HG03139 (cell line): ENCODE results near the gene AP5M1.
A peak's percentile ranks its signal among the peaks of the same experiment; 100 is the strongest.
"Not testable (repeated sequence)": the region's sequence is repeated elsewhere in the genome, so short reads cannot be mapped to it uniquely, and the experiment has no call there.

Experiments used
- ATAC-seq: cut with Tn5 transposase; IDR thresholded peaks from one replicate; pipeline ENCODE4 v1.9.1; 2021; ENCODE audit not compliant: unreplicated experiment

Gene AP5M1

DNA sequence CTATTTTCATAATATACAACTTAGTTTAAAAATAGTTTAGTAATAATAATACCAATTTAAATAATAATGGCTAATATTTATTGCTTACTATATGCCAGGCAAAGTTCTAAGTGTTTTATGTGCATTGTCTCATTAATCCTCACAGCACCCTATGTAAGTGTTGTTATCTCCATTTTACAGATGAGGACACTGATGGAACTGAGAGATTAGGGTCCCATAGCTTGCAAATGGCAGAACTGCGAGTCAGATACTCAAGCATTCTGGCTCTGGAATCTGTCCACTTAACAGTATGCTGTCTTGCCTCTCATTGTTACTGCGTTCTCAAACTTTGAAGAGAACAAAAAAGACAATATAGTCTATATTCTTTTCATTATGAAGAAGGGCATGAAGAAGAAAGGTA lies 19.0 kb downstream of the AP5M1 start:
- no peak for ATAC-seq

DNA sequence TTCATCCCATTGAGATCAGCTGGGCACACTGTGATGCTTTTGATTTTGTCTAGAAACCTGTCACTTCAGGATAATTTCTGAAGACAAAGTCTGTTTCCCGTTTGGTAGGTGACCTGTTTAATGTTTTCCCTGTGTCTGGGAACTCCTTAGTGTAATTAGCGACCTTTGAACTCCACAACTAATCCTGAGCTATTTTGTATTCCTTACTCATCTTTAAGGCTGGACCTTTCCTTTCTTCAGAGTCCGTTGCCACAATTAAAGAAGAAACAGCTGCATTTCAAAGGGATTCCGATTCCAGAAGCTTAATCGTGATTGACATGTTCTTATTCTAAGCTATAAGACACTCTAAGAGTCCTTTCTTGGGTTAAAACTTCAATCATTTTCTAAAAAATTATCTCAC lies 22.0 kb downstream of the AP5M1 start:
- ATAC-seq, result no peak

DNA sequence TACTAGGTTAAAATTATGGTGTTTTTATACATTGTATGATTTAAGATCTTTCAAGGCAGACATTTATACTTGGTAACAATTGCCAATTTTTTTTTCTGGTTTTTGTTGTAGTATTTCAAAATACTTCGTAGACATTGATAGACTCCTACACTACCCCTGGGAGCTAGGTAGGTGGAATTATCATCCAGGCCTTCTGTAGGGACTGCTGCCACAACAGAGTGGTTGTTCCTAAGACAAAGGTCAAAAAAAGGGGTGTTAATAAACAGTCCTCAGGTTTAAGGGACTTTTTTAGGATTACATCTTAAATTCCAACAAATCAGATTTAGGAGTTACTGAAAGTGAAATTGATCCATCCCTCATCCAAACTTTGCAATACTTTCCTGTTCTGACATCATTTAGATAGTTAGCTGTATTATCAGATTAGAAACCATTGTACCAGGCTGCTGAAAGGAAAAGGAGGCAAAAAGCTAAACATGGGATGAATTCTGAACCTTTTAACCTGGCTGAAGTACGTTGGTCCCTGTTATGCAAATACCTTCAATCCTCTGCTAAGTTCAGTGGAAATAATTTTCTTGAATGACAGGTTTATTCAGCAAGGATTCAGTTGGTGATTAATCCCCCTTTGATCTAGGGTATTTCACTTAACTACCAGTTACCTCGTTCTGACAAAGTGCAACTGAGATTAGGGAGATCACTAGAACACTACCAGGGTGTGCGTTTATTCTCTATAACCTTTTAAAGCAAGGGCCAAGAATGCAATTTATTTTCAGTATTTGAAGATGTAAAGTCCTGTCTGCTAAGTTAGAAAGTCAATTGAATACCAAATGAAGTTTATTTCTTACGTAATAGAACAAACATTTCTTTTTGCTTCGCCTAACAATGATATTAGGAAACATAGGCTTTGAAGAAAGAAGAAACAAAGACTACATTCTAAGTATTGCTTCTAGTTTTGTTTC lies 23.2 kb downstream of the AP5M1 start:
- no peak for ATAC-seq

DNA sequence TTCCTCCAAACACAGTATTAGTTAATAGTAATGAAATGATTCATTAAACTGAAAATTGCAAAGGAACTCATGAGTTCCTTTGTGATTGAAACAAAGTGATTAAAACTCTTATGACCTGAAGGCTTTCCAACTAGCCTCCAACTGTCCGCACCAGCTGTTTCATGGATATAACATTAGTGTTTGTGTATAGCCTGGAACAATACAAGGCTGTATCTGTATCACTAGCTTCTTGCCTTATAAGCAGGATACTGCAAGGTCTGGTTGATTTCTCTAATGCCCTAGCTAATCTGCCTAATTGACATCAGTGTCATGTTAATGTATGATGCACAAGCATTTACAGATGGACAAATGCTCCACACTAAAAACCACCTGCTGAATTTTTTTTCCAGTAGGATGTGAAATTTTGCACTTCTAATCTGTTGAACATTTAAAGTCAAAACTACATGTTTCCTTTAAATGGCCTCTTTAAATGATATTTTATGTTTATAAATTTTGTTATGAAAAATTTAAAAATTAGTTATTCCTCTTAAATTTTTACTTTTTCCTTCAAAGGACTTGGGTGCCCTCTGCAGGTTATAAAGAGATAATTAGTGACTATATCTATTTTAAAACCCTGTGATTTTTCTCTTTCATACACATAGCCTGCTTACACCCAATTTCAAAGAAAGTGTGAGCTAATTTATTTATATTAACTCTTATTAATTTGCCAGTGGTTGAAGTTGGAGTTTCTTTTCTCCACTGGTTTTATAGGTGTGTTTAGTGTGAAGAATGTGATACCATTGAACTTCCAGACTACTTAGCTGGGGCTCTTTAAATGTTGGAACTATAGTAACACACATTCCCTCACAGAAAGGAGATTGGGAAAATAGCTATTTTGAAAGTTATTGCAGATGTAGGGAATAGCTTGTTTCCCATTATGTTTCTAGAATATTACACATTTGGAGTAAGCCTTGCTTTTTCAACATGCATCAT lies 25.4 kb downstream of the AP5M1 start:
- no peak for ATAC-seq

DNA sequence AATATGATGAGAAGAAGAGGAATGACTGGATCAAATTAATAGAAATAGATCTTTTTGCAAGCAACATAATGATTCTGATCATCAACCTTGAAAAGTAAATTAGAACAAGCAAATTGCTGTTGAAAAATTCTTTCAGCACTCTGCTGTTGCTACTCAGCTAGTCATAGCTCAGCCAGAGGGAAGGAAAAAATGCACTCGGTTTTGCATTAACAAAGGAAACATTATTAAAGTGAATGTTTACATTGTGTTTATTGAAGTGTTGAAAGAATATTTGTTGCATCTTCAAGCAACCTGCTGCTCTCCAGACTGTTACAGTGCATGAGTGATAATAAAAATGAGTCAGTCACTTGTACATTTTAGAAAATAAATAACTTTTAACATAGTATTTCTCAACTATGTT lies 26.5 kb downstream of the AP5M1 start:
- ATAC-seq, result no peak

DNA sequence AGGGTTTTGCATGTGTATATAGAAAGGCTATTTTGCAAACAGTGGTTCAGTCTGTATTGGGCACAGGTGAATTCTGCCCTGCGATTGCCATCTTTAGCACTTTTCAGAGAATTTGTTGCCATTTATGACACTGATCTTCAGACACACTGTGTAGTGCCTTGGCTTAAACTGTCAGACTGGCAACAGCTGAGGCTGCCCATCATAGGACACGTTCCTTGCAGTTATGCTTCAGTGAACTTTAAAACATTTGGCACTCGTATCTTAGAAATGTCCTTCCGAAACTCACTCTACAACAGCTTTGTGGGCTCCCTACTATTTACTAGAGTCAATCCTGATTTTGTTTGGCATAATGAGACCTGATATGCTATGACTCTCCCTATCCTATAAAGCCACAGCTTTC lies 29.1 kb downstream of the AP5M1 start:
- no peak for ATAC-seq

DNA sequence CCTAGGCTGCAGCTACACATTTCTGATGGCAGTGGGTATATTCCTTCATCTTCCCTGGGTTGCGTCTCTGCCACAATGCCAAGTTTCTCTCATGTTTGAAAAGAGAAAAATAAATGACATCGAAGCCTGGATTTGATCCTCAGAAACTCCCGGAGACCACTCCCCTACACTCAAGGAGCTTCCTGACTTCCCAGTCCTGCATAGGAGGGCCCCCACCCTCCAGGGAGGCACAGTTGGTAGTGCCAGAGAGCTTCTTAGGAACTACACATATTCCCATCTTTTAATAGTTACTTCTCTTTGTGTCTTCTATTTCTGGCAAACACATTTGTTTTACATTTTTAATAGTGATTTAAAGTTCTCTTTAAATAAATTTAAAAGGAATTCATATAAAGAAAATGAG lies 30.7 kb downstream of the AP5M1 start:
- ATAC-seq, result no peak

DNA sequence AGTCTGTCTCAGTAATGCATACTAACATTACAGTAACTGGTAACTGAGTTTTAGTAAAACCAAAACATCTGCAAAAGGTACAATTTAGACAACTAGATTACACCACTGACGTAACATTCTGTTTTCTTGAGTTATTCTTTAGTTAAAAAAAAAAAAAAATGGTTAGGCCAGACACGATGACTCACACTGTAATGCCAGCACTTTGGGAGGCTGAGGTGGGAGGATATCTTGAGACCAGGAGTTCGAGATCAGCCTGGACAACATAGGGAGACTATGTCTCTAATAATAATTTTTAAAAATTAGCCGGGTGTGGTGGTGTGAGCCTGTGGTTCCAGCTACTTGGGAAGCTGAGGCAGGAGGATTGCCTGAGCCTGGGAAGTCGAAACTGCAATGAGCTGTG lies 34.1 kb downstream of the AP5M1 start:
- no peak for ATAC-seq

DNA sequence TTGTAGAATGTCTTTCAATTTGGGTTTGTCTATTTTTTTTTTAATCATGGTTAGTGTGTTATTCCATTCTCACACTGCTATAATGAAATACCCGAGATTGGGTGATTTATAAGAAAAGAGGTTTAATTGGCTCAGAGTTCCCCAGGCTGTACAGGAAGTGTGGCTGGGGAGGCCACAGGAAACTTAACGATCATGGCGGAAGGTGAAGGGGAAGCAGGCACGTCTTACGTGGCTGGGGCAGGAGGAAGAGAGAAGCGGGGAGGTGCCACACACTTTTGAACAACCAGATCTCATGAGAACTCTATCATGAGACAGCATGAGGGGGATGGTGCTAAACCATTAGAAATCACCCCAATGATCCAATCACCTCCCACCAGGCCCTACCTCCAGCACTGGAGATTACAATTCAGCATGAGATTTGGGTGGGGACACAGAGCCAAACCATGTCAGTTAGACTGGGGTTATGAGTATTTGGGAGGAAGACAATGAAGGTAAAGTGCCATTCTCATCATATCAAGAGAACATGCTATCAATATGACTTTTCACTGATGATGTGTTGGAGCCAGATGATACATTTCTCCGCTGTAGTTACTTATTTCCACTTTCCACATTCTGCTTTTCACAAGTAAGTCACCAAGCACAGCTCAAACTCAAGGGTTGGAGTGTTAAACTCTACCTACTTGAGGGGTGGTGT lies 45.8 kb downstream of the AP5M1 start:
- ATAC-seq, result no peak

DNA sequence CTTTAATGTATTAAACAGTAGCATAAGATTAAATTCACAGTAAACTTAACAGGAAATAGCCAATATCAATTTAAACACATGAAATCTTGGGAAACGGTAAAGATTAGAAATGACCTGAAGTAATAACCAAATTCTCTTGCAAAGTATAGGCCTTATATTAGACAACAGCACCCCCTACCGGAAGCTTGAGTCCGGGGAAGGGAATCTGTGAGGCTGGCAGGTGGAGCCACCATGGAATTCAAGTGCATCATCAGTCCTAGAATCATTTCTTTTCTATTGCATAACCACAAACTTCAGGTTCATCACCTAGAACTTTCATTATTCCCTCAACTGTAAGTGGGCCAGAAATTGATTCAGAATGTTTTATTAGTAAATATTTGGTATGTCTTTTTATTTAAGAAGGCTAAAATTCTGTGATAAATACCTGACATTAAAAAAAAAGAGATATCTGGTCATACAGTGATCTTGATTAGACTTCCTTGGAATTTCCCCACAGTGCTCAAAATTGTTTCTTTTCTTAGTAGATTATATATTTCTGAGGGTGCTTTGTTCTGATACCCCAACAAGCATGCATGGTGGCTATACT lies 48.6 kb downstream of the AP5M1 start:
- peak; percentile 75 for ATAC-seq

DNA sequence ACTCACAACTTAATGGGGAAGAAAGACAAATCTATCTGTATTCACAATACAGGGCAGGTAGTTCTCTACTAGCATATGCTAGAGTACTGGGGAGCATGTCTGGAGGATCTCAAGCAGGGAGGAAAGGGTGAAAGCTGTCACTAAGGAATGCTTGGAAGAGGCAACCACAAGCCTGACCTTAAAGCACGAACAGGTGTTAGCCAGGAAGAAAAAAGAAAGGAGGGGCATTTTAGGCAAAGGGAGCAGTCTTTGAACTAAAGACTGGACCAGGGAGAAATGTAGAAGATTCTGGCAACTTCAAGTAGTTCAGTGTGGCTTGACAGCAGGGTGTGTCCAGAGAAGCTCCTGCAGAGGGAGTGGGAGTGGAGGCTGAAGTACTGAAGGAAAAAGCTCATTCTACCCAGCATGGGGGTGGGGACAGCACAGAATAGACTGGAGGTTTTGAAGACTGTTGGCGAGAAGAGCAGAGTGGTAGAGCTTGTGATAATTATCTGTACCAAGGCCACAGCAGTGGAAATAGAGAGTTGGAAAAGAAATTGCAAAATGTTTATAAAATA lies 50.9 kb downstream of the AP5M1 start:
- no peak for ATAC-seq

DNA sequence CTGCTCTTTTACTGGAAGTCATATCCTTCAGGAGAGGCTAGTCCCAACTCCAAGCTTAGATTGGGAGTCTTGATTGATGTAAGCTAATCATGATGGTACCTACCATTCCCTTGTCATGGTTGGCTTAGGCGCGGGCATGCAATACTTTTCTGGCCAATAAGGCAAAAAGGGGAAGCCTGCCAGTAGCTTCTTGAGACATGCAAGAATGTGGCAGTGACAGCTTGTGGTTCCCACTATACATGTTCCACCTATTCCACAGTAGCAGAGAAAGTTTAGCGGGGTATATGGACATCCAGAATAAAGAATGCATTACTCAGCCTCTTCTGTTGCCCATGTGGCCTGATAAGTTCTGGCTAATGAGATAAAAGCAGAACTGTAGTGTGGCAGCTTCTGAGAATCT lies 55.0 kb downstream of the AP5M1 start:
- ATAC-seq, result no peak

DNA sequence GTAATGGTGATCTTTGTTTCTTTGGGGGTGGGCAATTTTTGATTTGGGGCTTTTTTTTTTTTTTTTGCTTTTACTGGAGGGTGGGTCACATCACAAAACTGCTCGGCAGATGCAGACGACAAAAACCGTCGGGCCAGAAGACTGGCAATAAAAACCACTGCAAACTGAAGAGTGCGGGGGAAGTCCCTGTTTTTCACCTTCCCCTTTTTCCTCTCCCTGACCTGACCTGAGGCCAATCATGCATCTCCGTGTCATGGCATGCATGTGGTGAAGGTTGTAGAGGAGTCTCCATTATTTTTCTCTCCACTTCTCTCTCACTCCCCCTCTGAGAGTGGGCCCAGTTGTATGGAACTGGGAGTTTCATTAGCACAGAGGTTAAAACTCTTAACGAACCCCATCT lies 57.5 kb downstream of the AP5M1 start:
- ATAC-seq, result no peak

DNA sequence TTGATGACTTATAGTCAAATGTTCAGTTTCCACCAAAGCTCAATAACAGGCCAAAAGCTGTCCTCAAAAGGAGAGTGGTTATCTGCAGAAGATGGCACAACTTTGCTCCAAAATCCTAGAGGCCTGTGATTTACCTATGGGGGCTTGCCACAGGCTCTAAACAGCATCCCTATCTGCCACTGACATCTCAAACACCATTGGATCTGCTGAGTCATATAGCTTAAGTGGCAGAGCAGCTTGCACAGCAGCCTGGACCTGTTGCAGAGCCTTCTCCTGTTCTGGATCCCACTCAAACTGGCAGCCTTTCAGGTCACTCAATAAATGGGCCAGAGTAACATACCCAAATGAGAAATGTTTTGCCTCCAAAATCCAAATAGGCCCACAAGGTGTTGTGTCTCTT lies 61.1 kb downstream of the AP5M1 start:
- no peak for ATAC-seq

DNA sequence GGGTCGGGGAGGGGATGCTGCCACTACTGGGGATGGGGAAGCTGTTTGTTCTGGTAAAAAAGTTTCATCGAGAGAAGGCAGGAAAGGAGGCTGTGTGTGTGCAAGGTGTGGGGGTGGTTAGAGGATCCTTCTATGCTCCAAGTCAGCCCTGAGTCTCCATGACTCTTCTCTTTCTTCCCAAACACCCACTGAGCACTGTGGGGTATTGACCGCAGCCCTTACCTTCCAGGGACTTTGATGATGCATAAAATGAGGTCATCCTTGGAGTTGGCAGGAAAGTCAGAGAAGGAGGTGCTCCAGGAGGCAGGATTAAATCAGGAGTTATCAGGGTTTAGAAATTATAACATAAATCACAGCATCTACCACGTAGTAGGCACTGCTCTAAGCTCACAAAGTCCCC lies 63.7 kb downstream of the AP5M1 start:
- not testable (repeated sequence) for ATAC-seq

DNA sequence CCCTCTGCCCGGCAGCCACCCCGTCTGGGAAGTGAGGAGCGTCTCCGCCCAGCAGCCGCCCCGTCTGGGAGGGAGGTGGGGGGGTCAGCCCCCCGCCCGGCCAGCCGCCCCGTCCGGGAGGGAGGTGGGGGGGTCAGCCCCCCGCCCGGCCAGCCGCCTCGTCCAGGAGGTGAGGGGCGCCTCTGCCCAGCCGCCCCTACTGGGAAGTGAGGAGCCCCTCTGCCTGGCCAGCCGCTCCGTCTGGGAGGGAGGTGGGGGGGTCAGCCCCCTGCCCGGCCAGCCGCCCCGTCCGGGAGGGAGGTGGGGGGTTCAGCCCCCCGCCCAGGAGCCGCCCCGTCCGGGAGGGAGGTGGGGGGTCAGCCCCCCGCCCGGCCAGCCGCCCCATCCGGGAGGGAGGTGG lies 65.0 kb downstream of the AP5M1 start:
- ATAC-seq, result not testable (repeated sequence)

DNA sequence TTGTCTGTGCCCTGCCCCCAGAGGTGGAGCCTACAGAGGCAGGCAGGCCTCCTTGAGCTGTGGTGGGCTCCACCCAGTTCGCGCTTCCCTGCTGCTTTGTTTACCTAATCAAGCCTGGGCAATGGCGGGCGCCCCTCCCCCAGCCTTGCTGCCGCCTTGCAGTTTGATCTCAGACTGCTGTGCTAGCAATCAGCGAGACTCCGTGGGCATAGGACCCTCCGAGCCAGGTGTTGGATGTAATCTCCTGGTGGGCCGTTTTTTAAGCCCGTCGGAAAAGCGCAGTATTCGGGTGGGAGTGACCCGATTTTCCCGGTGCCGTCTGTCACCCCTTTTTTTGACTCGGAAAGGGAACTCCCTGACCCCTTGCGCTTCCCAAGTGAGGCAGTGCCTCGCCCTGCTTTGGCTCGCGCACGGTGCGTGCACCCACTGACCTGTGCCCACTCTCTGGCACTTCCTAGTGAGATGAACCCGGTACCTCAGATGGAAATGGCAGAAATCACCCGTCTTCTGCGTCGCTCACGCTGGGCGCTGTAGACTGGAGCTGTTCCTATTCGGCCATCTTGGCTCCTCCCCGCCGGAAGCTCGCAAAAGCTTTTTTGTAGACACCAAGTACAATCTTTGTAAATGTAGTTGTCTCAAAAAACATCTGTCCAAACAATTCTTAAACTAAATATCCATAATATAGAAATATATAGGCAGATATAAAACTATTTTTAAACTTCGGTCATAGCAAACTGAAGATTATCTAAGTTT lies 75.0 kb downstream of the AP5M1 start:
- ATAC-seq, result not testable (repeated sequence)

DNA sequence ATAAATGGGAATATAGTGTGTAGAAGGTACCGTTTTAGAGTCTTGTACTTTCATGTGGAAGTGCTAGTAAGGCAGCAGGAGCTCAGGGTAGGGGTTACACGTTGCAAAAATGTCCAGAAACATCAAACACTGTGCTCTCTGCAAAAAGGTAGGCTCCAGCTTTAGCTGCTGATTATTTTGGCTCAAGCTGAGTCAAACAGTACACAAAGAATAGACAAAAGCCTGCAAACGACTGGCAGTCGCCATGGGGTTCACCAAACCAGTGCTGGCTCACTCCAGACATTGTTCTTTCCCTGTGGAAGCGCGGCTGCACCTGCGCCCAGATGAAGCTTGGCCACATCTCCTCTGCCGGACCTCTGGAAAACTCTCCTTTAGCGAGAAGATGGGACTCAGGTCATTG lies 76.3 kb downstream of the AP5M1 start:
- no peak for ATAC-seq

DNA sequence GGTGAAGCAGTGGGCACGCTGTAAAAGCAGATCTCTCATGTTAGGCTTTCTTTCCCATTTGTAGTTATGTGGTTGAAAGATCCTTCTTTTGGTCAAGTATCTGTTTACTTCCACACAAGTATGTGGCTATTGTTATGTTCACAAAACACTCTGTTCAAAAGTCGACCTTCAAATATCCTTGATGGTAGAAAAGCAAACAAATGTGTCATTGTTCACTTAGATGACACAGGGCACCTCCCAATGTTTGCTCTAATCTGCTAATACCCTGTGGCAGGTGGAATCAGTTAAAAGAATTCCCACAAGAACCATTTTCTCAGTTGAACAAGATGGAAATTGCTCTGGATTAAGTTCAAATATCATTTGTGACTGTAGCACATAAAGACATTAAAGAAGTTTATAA lies 78.0 kb downstream of the AP5M1 start:
- no peak for ATAC-seq
